Measurements from ENCODE around the gene ANKFN1.

DNA sequence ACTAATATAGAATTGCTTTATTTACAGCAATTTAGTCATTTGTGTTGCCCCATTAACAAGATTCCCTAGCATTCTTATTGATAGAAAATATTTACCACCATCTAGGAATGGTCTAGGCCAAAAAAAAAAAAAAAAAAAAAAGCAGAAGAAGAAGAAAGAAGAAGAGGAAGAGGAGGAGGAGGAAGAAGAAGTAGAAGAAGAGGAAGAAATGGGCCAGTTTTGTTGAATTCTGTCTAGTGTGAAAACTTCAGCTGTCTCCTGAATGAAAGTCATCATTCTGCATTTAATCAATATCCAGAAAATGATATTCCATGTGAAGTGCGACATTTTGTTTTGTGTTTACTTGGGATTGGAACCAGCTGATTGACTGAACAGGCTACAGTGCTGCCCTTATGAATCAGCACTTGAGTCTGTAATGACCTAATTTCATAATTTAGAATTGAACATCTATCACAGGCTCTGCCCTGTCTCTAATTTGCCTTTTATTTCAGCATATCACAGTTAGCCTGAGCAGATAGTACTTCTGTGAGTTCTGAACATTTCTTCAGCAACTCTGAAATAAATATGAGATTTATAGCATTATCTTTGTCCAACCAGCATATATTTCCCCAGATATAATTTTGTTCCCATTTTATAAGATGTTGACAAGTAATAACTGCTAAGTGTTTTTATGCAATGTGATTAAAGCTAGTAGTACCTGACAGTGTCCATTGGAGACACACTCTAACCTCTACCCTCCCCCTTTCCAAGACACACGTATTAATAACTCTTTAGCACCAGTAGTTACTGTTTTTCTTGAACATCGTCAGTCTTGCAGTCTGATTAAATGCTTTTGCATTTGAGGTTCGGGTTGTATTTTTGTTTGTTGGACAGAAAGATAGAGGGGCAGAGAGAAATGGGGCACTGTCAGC is 5.9 kb downstream of the ANKFN1 start:
- TF ChIP-seq, protein P1, sequence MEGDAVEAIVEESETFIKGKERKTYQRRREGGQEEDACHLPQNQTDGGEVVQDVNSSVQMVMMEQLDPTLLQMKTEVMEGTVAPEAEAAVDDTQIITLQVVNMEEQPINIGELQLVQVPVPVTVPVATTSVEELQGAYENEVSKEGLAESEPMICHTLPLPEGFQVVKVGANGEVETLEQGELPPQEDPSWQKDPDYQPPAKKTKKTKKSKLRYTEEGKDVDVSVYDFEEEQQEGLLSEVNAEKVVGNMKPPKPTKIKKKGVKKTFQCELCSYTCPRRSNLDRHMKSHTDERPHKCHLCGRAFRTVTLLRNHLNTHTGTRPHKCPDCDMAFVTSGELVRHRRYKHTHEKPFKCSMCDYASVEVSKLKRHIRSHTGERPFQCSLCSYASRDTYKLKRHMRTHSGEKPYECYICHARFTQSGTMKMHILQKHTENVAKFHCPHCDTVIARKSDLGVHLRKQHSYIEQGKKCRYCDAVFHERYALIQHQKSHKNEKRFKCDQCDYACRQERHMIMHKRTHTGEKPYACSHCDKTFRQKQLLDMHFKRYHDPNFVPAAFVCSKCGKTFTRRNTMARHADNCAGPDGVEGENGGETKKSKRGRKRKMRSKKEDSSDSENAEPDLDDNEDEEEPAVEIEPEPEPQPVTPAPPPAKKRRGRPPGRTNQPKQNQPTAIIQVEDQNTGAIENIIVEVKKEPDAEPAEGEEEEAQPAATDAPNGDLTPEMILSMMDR (conservative IDR thresholded peaks at IDR 0.05): no peak
- TF ChIP-seq ZFX (IDR thresholded peaks at IDR 0.05): no peak

Measured in C4-2B (cell line).